IPS DF 4.7 (cell line): ENCODE measurements around the gene SORCS3.

ENCODE experiments used
- DNase-seq: peaks from one replicate; pipeline ENCODE4 v3.0.0-alpha.2; 2013; ENCODE audit warnings: low spot score; ENCODE audit errors: extremely low read depth

The SORCS3 gene

DNA sequence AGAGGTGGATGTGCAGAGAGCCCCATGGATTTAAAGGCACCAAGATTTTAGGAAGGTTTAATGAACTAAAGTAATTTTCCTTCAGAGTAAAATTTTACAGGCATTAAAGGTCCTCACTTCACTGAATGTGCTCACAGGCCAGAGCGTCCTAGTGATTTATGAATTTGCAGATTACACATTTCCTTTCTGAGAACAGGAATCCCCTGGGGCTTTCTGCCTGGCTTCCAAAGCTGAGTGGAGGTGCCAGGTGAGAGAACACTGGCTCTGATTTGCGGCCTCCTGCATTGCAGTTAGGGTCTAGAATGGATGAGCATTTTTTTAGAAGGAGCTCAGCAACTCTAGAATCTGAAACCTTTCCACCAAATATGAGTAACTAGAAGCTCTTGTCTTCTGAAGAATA, 194.3 kb downstream of the SORCS3 start:
- DNase-seq, result no peak

DNA sequence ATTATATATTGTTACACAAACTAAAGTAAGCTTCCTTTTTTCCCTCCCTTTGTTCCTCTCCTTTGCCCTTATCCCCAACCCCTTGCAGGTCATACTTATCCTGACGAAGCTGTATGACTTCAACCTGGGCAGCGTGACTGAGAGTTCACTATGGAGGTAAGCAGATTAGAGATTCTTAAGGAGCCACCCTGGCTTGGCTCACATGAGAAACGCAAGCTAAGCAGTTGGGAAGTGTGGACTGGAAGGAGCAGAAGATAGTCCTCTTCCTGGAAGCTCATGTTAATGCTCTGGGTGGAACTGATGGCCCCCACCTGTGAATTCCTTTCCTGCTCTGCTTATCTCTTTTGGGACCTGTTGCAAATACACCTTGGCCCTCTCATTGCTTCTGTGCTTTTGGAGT, 201.6 kb downstream of the SORCS3 start:
- DNase-seq, result no peak

DNA sequence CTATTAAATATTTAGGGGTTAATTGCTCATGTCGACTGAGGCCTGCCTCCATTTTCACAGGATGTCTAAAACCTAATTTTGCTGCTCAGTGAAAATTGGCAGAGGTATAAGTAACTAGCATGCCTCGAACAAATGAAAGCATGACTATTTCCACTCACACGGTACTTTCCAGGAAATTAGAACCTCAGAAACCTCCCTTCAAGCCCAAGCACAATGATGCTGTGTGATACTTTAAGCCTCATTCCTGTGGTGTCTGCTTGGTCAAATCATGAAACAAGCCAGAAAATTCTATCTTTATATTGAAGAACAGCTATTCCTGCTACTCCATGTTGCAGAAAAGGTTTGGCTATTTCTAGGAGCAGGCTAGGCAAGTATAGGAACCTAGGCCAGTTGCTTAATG, 203.0 kb downstream of the SORCS3 start:
- DNase-seq, result no peak

DNA sequence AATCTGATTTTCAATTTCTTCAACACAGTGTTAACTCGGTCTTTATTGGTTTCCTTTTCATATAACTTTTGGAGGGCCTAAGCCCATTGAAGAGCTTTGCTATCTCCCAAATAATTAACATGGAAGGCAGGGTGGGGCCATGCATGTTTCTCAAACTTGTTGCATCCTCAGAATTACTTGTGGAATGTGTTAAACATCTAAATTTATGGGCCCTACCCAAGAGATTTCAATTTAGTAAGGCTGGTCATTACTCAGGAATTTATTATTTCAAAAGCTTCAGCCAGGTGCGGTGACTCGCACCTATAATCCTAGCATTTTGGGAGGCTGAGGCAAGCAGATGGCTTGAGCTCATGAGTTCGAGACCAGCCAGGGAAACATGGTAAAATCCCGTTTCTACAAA, 208.9 kb downstream of the SORCS3 start:
- DNase-seq, result no peak

DNA sequence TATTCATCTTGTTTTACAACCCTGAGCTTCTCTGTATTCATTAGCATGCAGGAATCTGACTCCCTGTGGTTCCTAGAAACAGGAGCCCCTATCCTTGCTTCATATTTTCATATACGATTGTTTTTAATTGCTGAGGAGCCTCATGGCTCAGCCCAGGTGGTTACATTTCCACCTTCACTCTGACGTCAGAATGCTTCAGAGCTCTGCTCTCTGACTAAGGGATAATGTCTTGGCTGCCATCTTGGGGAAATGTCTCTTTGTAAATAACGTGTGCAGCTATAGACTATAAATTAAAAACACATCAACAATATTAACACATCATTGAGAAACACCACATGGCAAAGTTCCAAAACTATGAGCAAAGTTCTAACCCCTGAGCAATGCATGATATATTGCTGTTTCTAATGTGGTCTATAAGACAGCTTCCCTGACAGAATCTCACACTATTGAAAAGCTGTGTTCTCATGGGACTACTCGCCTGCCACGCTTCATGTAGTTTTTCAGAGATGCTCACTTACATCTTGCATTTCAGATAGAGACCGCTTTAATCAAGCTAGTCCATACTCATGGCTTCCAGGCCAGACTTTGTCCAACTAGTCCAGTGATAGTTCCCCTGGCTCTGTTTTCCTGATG, 227.0 kb downstream of the SORCS3 start:
- no peak for DNase-seq

DNA sequence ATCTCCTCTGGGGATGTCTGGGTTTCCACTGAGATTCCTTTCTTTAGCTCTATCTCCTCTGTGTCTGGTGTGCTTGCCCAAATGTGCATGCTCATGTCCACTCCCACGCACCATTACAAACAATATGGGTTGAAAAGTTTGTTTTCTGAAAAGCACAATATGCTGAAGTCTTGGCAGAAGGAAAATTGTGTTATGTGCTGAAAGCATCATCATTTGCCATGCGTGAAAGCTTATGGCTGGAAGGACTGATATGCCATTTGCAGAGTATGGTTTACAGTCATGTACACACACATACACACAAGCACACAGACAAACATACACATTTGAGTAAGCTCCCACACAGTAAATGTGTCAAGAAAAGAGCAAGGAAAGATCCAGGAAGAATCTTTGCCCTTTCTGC, 231.6 kb downstream of the SORCS3 start:
- no peak for DNase-seq

DNA sequence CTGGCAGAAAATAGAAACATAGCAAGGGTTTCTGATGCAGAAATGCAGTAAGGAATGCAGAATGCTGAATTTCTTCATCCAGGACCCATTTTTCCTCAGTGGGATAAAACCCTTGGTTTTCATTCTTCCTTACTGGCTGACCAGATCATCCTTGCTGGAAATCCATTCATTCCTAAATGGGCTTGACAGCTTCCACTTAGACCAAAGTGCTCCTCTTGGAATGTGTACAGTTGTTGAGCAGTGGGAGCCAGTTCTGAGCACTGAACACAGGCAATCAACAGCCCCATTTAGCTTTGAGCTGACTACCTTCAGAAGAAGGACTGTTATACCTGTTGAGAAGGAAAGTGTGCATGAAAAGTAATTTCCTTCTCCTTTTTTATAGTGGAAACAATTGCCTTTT, 232.1 kb downstream of the SORCS3 start:
- DNase-seq, result no peak

DNA sequence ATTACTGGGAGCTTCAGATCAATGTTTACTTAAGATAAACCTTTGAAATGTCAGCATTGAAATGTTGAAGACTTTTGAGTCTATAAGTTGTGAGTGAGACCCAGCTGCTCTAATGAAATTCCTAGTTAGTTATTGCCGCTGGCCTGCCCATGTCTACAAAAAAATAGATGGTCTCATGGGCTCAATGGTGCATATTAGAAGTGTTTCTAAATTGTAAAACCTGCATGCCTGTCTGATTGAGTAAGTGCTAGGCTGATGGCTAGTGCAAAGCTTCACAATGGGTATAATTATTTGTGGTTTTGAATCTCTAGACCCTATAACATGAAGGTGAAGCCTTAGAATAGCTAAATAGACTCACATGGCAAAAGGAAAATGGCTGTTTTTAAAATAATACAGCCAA, 234.5 kb downstream of the SORCS3 start:
- no peak for DNase-seq

DNA sequence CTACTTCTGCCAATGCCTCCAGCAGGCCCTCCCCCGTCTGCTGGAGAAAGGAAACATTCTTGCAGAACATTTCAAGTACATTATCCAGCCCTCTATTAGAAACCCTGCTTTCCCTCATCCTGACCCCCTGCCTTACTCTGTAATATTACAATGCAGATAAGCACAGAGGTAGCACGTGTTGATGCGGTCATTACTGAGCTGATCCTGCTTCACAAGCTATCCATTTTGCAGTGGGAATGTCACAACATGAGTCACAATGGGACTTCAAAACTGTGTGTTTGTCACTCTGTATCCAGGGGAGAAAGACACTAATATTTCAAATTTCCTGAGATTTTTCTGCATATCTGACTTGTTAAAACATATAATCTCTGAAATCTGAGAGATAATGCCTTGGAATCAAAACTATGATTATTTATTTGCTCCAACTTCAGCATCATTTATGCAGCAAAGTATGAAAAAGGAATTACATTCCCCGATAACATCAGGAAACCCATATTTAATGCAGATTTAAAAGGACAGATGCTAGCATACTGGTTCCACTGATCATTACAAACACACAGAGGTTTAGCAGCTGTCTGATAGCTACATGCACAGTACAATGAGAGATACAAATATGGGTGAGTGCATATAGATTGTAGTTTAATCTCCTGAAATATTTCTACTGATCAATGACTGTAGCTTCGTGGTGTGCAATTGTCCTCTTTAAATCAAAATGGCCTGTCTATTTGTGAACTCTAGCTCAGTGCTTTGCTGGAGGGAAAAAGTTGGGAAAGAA, 239.7 kb downstream of the SORCS3 start:
- DNase-seq, result no peak

DNA sequence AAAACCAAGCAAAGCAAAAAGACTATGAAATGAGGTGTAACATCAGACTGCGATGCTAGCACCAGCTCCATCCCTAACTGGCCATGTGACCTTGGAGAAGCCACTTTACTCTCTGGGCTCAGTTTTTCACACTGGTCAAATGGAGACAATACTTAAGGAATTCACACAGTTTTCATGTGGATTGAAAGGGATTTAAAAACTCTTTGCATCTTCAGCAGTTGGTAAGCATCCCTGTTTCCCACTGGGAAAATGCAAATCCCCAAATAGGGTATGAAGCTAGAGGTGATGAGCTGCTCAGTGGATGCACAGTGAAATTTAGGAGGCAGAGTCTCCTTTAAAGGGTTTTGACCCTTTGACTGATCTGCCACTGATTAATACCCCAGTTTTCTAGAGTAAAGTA, 240.7 kb downstream of the SORCS3 start:
- no peak for DNase-seq

DNA sequence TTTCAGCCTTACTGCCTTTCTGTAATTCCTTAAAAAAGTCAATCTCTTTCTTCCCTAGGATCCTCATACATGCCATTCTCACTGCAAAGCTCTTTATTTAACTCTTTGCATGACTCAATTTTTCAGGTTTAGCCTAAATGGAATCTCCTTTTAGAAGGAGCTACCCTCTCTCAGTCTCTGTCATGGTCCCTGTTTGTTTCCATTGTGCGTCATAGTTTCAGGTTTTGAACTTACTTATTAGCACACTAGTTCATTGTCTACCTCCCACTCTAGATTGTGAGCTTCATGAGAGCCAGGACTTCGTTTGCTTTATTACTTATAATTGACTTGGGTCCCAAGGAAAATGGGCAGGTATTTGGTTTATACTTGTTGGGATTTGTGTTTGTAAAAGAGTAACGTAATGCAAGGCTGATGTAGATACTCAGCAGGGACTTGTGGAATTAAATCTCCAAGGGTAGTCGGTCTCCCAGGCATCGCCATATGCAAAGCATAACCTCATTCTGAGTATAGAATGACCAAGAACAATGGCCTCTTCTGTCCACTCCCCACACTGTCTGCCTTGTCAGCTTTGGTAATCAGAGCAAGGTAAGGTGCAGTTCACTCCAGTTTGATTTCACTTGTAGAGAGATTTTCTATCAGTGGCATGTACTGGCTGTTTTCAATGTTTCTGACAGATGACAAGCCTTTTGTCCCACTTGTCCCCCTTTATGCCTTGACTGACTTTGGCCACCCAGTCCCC, 252.0 kb downstream of the SORCS3 start:
- DNase-seq, result no peak

DNA sequence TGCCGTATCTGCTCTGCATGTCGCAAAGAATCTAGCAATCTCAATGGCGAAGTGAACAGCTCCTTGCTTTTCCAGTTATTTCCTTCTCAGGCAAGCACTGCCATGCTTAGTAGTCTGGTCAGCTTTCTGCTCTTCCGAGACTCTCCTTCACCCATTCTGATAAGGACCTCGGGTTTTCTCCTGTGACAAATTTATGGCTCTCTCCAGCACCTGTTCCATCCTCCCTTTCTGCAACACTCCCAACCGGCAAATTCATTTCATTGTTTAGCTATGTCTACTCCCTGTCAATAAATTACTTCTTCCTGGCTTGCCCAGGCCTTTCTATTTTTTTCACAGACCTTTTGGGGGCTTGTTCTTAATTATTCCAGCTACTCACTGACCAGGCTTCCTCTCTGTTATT, 252.6 kb downstream of the SORCS3 start:
- no peak for DNase-seq

DNA sequence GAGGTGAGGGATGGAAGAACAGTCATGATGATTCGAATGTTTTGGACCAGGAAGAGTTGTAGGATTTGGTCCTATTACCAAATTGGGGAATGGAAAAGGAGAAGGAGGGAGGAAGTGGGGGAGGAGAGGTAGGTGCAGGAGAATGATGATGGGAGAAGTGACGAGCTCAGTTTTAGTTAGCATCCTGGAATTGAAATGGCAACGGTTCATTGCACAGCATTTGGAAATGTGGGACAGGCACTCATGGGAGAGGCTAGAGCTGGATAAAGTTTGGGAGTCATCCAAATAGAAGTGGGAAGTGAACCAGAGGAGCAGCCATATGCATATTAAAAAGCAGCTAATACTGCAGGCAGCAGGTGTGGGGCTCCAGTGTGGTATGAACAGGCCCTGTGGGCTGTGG, 253.6 kb downstream of the SORCS3 start:
- no peak for DNase-seq

DNA sequence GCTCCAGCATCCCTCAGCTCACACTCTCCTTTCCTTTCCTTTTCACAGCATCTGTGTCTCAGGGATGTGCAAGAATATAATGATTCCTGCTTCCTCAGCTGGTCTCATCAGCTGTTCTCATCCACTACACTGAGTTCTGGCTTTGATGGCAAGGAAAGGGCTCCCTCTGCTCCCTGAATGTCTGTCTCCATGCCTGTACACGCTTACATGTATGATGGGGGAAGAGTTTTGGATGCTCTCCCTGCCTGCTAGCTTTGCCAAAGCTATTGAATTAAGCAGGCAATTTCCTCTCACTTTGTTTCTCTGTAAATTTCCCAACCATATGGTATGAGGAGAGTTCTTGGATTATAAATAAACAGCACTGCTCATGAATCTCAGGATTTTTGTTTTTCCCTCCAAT, 254.5 kb downstream of the SORCS3 start:
- no peak for DNase-seq

DNA sequence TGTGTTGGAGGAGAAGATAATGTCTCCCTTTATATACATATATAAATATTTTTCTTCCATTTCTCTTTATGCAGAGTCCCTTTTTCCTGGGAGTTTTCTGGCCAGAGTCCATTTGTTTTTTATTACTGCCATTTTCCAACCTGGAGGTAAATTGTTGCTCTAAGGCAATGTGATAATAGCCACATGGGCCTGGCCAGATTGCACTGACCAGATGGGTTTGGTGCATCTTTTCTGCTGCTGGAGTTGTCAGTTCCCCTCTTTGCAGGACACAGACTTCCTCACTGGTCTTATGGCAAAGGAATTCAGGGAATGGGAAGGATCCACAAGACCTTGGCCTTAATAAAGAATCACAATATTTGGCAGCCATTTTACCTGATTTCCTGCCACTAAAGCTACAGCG, 254.9 kb downstream of the SORCS3 start:
- no peak for DNase-seq

DNA sequence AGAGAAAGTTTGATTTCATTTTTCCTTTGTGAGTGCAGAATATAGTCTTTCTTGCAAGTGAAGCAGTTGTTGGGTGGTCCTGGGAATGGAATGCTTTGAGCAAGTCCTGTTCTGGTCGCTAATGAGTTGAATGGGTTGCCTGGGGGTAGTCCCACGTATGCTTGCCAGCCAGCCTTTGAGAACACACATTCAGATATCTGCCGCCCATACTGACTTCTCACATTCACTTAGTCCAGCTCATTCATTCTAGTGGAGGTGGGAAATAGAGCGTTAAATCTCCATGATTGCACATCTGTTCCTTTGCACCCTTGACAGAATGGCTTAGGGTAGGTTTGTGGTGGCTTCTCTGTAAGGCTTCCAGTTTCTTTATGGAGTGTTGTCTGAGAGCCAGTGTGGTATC, 256.6 kb downstream of the SORCS3 start:
- no peak for DNase-seq

DNA sequence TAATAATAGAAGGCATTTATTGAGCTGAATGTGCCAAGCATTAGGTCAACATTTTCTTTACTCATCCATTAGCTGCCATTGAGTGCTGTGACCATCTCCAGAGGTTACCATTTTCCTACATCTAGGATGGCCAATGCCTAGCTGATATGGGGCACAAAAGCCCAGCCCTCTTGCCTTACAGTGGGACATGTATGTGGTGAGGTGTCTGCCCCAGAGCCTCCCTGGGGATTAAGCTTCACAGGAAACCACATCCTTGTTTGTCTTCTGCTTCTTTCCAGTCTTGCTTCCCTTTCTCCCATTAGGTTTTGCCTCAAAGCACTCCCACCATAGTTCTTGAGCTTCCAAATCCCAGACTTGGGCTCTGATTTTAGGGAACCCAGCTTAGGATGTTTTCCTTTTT, 258.7 kb downstream of the SORCS3 start:
- no peak for DNase-seq

DNA sequence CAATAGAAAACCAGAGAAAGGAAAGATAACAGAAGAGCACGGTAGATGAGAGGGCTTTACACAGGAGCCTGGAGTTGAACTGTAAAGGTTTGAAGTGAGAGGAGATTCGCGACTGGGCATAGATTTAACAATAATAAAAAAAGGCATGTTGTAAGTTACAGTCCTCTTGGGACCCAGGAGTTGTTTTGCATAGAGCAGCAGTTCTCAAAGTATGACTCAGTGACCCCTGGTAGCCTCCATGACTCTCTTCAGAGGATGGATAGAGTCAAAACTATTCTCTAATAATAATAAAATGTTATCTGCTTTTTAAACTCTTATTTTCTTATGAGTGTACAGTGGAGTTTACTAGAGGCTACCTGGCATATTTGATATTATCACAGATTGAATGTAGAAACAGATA, 262.3 kb downstream of the SORCS3 start:
- DNase-seq, result no peak

DNA sequence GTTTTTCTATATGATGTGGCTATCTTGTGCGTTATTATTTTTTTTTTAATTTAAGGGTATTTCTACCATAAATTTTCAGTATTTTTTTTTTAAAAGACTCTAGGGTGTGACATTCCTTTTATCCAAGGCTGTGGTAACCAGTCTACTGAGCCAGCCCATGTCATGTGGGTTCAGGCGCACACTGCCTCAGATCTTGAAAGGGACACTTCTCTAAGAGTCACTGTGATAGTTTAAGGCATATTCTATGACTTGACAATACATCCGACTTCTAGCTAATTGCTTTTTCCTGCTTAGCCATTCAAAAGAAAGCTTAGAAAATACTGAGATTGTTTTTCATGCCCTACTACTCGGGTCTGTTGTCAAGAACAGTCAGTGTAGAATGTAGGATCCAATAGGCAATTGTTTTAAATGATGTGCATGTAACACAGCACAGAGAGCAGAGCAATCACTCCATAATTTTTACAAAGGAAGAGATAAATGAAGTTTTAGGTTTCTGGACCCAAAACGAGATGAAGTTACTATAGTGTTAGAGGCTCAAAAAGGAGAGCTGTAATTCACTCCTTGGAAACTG, 263.7 kb downstream of the SORCS3 start:
- no peak for DNase-seq

DNA sequence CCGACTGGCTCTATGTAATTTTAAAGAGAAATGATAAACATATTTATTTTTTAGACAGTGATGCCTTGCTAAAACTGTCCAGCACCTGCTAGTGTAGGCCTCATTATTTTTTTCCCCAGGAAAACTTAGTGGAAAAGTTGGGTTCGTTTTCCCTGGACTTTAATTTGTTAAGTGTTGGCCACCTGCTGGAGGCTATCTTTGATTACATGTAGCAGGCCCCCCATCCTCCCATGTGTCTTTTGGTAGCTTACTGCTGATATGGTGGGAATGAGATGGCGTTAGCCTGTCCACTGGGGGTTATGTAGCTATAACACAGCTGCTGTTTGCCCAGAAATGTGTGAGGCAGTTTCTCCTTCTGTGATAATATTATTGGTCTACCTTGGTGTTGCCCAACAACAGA, 265.0 kb downstream of the SORCS3 start:
- DNase-seq, result no peak

DNA sequence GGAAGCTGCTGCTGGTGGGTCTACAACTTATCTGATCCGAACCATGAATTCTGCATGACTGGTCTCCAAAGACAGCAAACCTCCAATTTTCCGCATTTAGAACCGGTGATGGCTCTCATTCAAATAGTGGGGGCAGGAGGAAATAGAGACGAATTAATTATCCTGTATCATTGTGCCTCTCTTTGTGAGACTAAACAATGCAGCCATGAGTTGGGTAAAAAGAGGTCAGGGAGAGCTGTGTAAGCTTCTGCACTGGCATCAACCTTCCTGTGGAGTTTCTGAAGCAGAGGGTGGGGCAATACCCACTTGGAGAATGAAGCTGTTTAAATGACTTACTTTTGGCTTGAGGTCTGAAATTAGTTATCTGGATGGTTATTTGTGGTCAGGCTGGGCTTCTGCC, 266.4 kb downstream of the SORCS3 start:
- no peak for DNase-seq

DNA sequence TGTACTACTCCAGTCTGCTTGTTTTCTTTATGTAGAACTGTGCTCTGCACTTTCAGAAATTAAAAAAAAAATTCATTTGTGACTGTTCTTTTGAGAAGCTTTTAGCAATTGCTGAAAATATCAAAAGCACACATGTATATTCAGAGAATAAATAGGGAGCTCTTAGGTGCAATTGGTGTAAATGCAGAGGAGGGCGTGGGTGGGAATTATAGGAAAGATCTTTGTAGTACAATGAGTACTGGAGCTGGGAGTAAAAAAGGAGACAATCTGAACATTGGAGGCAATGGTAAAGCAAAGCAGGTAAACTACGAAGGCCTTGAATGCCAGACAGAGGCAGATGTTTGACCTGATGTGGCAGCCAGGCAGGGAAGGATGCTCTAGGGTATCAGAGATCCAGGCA, 267.5 kb downstream of the SORCS3 start:
- no peak for DNase-seq
